GM18873 (cell line): ENCODE measurements around the gene HFE.

Experiments
- ATAC-seq: cut with Tn5 transposase; IDR thresholded peaks from one replicate; pipeline ENCODE4 v1.9.1; 2021; ENCODE audit warnings: mild to moderate bottlenecking, moderate library complexity, moderate number of reproducible peaks; ENCODE audit not compliant: unreplicated experiment, low FRiP score

Gene HFE

GRCh38 chr6:26130581-26131249 is 43.5 kb downstream of the HFE start:
- no peak for ATAC-seq

DNA sequence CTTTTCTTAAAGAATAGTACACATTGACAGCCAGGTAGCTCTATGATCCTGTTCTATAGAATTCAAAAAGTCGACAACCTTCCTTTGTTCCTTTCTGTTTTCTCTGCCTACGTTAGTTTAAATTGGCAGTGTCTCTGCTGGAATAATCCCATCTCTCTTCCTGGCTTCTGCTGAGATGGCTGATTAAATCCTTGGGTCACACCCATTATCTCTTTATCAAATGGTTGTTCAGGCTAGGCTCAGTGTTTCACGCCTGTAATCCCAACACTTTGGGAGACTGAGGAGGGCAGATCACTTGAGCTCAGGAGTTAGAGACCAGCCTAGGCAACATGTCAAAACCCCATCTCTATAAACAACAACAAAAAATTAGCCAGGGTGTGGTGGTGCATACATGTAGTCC is 44.4 kb downstream of the HFE start:
- no peak for ATAC-seq

- ATAC-seq = no peak
Measured at GRCh38 chr6:26133730-26134129, 46.5 kb downstream of the HFE start.

GRCh38 chr6:26136321-26136720 is 49.1 kb downstream of the HFE start:
- ATAC-seq = no peak

GRCh38 chr6:26140254-26140966 is 53.2 kb downstream of the HFE start:
- no peak for ATAC-seq

- ATAC-seq = no peak
Measured at GRCh38 chr6:26140967-26141294, 53.7 kb downstream of the HFE start.

- no peak for ATAC-seq
Measured at GRCh38 chr6:26141378-26141904, 54.2 kb downstream of the HFE start.

DNA sequence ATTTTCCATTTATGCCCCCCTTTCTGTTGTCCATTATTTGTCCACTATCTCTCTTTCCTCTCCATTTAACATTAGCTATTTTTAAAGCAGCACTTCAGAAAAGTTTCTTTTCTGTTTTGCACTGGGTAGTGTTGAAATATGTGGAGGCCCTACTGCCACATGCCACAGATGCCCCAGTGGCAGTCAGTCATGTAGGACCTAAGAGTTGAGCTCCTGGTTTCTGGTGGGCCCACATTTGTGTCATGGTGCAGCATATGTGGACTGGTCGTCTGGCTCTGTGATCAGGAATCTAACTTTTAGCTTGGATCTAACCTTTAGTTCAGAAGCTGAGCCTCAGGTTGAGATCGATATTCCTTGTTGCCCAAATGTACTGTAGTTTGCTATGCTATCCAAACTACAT is 54.8 kb downstream of the HFE start:
- ATAC-seq = no peak
